GM13976 (cell line): ENCODE measurements around the gene SERPINE1.

Experiments
- DNase-seq: peaks from one replicate; pipeline ENCODE4 v3.0.0; 2012; ENCODE audit warnings: low spot score
- in situ Hi-C: fragments of 300-500 bp; cut with MboI; formaldehyde crosslinking; loops from one replicate; pipeline ENCODE4 v1.12.0; 2022; ENCODE audit warnings: low sequenced_read_pairs, mixed read lengths, inconsistent platforms; ENCODE audit not compliant: unreplicated experiment
- TF ChIP-seq, protein P1 (sequence below): IDR thresholded peaks from 2 replicates; pipeline ENCODE4 v1.5.1; 2012; ENCODE audit warnings: borderline replicate concordance, mild to moderate bottlenecking; ENCODE audit not compliant: insufficient read depth; ENCODE audit errors: extremely low read depth, missing control alignments, control extremely low read depth

The SERPINE1 gene

DNA sequence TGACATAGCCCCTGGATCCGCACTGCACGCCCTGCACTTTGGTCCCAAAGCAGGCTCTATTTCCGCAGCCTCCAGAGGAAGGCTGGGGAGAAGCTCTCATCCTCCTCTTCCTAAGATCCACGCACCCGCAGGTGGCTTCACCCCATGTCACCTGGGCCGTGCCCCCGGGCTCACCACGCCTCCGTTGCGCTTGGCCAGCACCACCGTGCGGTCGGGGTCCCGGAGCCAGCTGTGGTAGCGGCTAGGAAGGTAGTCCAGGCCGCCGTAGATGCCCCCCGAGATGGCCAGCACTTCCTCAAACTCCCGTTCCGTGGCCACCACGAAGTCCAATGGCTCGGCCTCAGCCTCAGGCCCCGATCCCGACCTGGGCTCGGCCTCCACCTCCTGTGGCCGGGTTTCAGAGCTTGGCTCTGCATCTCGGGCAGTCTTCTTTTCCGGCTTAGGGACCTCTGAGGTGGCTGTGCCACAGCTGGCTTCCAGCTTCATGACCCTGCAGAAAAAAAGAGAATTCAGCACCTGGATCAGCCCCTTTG, 47.5 kb downstream of the SERPINE1 start:
- in situ Hi-C loops, result no loop called here
- TF ChIP-seq, protein P1, sequence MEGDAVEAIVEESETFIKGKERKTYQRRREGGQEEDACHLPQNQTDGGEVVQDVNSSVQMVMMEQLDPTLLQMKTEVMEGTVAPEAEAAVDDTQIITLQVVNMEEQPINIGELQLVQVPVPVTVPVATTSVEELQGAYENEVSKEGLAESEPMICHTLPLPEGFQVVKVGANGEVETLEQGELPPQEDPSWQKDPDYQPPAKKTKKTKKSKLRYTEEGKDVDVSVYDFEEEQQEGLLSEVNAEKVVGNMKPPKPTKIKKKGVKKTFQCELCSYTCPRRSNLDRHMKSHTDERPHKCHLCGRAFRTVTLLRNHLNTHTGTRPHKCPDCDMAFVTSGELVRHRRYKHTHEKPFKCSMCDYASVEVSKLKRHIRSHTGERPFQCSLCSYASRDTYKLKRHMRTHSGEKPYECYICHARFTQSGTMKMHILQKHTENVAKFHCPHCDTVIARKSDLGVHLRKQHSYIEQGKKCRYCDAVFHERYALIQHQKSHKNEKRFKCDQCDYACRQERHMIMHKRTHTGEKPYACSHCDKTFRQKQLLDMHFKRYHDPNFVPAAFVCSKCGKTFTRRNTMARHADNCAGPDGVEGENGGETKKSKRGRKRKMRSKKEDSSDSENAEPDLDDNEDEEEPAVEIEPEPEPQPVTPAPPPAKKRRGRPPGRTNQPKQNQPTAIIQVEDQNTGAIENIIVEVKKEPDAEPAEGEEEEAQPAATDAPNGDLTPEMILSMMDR, result no peak
- DNase-seq, result no peak

DNA sequence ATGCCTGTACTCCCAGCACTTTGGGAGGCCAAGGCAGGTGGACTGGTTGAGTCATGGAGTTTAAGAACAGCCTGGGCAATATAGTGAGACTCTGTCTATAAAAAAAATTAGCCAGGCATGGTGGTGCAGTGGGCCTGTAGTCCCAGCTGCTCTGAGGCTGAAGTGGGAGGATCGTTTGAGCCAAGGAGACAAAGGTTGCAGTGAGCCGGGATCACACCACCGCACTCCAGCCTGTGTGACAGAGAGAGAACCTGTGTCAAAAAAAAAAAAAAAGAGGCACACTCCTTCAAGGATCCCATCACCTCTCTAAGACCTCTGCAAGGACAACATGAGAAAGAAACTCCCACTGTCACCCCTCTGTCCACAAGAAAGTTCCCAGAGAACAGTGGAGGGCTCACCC, 48.8 kb downstream of the SERPINE1 start:
- in situ Hi-C loops, result no loop called here
- TF ChIP-seq, protein P1, result no peak
- no peak for DNase-seq

GRCh38 chr7:101177644-101178043, 50.7 kb downstream of the SERPINE1 start:
- in situ Hi-C loops, result no loop called here
- DNase-seq, result no peak
- TF ChIP-seq, protein P1, result no peak

- in situ Hi-C loops, result no loop called here
- no peak for DNase-seq
- TF ChIP-seq, protein P1, result no peak
These were observed 52.2 kb downstream of the SERPINE1 start for GRCh38 chr7:101179117-101179516.

GRCh38 chr7:101179713-101180112, 52.8 kb downstream of the SERPINE1 start:
- in situ Hi-C loops, result no loop called here
- TF ChIP-seq, protein P1, result no peak
- no peak for DNase-seq

DNA sequence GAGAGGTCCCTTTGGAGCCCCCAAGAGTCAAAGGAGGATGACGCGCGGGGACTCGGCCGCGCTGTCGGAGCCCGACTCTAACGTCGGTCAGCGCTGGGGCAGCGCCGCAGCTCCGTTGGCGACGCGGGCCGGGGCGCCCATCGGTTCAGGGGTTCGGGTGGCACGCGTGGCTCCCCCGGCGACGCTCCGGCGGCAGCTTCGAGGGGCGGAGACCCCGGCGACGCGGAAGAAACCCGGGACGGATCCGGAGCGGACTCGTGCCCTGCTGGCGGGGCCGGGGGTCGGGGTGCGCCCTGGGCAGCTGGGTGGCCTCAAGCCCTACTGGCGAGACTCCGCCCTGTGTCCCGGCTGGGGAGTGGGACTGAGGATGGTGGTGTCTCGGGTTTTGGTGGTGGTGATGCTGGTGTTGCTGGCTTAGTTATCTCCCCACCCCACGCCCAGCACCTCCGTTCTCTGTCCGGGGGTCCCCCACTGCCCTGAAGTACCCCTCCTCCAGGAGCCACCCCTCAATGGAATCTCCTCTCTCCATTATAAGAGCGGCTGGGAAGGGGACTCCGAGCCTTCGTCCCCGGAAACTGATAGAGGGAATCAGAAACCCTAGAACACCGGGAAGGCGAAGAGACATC, 53.3 kb downstream of the SERPINE1 start, which contains the start of gene NAT16:
NAT16 (minus strand) TSS at position 164 of the 626 bp plus-strand sequence. CDS start 5,486 bp downstream, outside the sequence.
- in situ Hi-C loops, result no loop called here
- TF ChIP-seq, protein P1, result no peak
- no peak for DNase-seq
